Fibroblast of skin of left biceps (primary cell): ENCODE results near the gene ARHGDIA.
"Not testable (repeated sequence)": the region's sequence is repeated elsewhere in the genome, so short reads cannot be mapped to it uniquely, and the experiment has no call there.

Experiments
- DNase-seq, 2 experiments: peaks; one replicate each; pipeline ENCODE4 v3.0.0-alpha.2; 2013; ENCODE audit warnings: low read depth in 2 of 2

The ARHGDIA gene

DNA sequence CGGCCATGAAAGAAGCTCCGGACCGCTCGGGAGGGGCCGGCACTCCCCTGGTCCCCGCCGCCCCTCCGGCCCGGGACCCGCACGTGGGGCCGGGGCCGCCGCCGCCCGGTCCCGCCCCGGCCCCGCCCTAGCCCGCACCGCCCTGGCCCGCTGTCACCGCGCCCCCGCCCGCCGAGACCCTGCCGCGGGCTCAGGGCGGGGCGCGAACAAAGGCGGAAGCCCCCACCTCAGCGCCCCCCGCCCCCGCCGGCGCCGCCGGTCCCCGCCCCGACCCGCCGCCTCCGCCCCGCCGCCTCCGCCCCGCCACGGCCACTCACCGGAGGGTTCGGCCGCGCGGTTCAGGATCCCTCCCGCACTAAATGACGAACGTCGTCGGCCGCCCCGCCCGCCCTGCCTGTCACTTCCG lies at the start of gene ARHGDIA:
TSS of gene ARHGDIA (minus strand) at position 357 of the 406 bp plus-strand sequence. CDS start 1,407 bp downstream, outside the sequence.
- DNase-seq: no peak

GRCh38 chr17:81918832-81919545 lies 47.9 kb upstream of the ARHGDIA start:
- no peak for DNase-seq

GRCh38 chr17:81918333-81918669 lies 47.2 kb upstream of the ARHGDIA start:
- DNase-seq: not testable (repeated sequence)

- DNase-seq: peak in 1 of 2 experiments; percentile 15
Observed at GRCh38 chr17:81917565-81918332, 46.6 kb upstream of the ARHGDIA start, which contains the start of gene SIRT7. Gene SIRT7 (minus strand): TSS chr17:81918176. CDS start chr17:81918131, 45 bp downstream.

DNA sequence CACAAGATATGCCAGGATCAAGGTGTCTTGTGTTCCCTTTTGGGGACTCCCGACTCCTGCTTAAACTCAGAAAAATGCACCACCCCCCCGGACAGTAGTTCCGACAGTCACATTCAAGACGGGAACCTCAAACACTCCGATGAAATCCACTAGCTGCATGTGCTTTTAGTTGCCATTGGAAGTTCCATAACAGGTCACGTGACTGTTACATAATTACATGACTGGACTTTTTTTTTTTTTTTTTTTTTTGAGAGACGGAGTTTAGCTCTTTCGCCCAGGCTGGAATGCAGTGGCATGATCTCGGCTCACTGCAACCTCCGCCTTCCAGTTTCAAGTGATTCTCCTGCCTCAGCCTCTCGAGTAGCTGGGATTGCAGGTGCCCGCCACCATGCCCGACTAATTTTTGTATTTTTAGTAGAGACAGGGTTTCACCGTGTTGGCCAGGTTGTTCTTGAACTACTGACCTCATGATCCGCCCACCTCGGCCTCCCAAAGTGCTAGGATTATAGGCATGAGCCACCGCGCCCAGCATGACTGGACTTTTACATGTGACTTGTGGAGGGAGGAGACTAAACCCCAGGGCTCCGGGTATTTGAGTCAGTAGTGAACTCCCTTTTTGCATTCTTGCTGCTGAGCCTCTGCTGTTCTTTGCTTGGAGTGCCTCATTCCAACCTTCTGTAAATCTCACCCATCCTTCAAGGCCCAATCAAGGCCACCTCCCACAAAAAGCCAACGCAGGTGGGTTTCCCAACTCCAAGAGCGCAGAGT lies 45.3 kb upstream of the ARHGDIA start:
- DNase-seq: no peak

DNA sequence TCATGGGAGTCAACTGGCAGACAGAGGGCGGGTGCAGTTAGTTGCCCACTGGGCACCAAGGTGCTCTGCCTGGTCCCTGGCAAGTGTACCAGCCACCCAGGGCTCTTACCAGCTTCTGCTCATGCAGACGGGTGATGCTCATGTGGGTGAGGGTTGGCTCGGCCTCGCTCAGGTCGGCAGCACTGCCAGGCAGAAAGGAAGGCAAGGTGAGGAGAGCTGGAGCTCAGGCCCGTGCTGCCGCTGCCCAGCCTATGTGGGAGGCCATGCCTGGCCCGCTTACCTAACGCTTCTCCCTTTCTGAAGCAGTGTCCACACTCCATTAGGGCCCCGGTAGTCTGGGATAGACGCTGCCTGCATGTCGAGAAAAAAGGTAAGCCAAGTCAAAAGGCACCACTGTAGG lies 44.2 kb upstream of the ARHGDIA start:
- DNase-seq: no peak

GRCh38 chr17:81914103-81914850 lies 43.1 kb upstream of the ARHGDIA start:
- DNase-seq: no peak

DNA sequence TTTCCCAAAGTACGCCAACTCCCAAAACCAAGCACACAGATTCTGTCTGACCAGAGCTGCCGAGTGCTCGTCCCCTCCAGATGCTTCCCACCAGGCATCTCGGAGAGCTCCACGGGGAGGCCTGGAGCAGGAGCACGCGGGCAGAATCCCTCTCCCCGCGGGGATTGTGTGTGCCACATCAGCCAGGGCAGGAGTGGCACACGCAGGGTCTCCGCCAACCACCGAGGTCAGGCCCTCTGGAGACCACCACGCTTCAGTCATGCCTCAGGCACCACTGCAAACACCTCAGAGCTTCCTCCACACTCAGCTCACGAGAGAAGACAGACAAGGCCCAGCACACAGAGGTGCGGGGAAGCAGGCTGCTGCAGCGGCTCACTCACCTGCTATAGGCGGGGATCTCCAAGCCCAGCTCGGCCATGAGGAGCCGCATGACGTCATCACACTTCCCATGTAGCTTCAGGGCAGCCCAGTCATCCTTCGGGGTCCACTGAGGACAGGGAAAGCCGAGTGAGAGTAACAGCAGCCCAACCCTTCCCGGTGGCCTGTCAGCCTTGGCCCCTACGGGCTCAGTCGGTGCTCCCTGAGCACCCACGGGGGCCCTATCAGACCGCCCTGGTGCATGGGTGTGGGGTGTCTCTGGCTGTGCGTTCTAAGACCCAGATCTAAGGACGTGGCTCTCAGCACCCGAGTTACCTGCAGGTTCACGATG lies 42.4 kb upstream of the ARHGDIA start:
- no peak for DNase-seq

DNA sequence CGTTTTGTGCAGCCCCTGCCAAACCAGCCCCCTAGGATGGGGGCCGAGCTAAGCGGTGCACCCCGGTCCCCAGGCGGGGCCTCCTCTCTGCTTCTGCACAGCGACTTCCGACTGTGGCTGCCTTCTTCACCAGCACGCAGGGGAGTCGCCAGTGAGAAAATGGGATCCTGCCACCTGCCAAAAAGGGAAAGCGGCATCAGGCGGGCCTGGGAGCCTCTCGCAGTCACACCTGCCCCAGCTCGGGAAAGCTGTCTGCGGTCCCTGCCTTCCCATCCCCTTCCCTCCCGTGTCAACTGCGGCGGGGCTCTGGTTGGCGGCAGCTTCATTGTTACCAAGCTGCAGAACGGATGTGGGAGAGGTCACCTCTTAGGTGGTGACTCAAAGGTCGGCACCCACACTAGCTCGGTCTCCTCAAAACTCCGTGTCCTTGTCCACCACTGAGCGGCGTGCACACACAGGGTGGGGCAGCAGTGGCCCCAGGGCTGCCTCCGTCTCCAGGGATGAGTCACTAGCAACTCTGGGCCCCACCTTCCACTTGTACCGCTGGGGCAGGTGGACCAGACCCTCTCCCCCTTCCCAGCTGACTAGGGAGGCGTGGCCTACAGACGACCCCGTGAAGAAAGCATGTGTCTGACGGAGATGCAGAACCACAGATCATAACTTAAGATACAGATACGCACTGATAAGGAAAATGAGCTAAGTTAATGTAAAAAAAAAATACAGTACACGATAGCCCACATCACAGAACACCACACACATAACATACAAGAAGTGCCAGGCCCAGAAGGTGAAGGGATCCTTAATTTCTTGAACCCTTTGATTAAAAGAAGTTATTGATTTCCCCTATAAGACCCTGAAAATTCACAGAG lies 41.5 kb upstream of the ARHGDIA start:
- no peak for DNase-seq

DNA sequence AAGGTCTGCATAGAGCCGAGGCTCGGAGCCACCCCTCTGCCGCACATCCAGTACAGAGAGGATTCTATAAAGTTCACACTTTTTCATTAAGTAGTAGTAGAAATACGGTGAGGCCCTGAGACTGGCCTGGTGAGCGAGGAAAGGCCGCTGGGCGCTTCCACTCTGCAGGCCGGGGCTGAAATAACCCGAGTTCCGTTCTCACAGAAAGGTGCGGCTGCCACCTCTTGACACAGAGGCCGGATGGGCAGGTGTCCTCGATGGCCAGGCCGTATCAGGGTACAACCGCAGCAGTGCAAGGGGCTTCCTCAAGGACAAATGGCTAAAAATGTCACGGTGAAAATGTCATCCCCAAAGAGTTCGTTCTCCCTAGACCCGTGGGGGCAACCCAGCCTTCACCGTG lies 40.8 kb upstream of the ARHGDIA start:
- no peak for DNase-seq

DNA sequence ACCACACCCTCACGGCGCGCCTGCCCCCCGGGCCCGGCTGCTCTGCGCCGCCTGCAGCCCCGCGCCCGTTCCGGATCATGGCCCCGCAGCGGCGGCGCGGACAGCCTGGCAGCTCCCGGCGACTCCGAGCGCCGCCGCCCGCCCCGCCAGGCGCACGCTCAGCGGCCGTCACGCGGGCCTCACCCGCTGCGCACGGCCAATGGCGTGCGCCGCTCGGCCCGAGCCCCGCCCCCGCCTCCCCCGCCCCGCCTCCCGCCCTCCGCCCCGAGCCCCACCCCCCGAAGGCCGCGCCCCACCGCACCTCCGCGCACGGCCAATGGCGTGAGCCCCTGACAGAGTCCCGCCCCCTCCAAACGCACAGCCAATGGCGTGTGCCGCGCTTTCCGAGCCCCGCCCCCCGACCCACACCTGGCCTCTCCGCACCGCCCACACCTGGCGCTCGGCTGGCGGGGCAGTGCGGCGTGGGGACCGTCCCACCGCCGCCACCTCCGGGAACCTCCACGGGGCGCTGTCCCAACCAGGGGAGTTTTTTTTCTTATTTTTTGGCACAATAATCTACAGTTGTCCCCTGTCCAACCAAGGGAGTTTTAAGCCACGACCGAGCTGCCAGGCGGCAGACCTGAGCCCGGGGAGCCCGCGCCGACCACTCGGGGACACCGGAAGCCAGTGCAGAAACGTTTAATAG lies 40.3 kb upstream of the ARHGDIA start, which contains the start of gene PCYT2:
TSS of gene PCYT2 (minus strand) at position 123 of the 685 bp plus-strand sequence. CDS start at position 79, 44 bp downstream.
- DNase-seq: peak; percentile 47 to 55

- no peak for DNase-seq
Observed at GRCh38 chr17:81910840-81911276, 39.7 kb upstream of the ARHGDIA start.

DNA sequence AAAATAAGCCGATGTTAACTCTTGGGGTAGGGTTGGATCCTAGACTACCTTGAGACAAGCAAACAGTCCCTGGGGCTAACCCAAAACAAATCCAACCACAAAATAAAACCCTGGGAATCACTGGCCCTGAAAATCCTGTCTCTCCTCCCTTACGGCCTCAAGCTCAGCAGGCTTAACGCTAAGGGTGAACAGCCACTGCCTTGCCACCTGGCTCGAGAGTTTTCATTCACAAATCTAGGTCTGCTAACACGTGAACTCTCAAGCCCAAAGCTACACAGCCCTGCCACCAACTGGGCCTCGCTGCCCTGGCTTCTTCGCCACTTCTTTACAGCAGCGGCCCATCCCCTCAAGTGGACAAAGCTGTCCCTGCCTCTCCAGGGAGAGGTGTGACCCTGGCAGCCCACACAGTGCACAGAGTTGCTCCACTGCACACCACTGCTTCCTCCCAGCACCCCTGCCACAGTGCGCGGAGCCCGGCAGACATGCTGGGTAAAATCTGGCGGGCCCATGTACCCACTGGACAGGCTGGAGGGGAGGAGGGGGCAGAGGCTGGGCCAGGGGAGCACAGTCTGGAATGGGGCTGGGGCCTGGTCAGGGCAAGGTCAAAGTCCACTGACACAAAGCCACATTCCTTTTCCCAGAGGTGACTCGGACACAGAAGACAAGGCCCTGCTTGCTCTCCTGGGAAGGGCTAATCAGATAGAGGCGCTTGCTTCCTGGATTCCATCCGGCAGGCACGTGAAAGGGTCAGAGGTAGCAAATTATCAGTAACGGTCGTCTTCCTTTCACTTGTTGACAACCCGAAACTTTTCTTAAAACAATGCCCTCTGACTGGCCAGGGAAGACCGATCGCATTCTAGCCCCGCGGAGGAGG lies 39.1 kb upstream of the ARHGDIA start:
- no peak for DNase-seq

- DNase-seq: no peak
Observed at GRCh38 chr17:81909231-81909630, 38.1 kb upstream of the ARHGDIA start.

DNA sequence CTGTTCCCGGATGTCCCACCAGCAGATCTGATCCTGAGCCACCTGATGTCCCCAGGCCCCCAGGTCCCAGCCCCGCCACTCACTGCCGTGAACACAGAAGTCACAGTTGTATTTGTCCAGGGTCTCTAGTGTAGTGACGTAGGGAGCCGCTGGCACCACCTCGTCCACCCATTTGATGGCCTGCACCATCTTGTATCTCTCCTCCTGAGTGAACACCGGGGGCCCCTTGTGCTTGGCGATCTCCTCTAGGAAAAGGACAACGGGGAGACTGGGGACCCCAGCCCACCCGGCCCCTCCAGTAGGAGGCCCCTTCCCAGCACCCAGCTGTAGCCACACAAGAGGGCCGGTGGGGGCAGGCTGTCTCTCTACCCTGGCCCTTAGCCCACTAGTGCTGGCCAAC lies 37.7 kb upstream of the ARHGDIA start:
- no peak for DNase-seq

- DNase-seq: no peak
Observed at GRCh38 chr17:81907219-81908145, 36.3 kb upstream of the ARHGDIA start.
